ENCODE measurements around the gene DDX19B. TPM values are rescaled to one million over a fixed set of nuclear protein-coding genes. Genes with fewer than 3 reads are reported as not detected.

Gene DDX19B
- total and polyA plus RNA-seq, 9 of the 15 experiments (the other 6 are each of a cell fraction or from before 2014, with no cell fraction given) = 7.0 to 32.9 (median 19.3) TPM

GRCh38 chr16:70250748-70251628, 48.0 kb upstream of the DDX19B start (continued):
- TF ChIP-seq ID3 (CRISPR knock-in tag; IDR thresholded peaks at IDR 0.05) (no peak), ID3 (tag; IDR thresholded peaks at IDR 0.05) (no peak), KLF6 (CRISPR knock-in tag; IDR thresholded peaks at IDR 0.05; ENCODE audit: borderline replicate concordance) (no peak), PTTG1 (tag; IDR thresholded peaks at IDR 0.05; ENCODE audit: low read depth) (no peak), PML (IDR thresholded peaks at IDR 0.05; ENCODE audit: low read length) (no peak), MAZ (CRISPR knock-in tag; conservative IDR thresholded peaks at IDR 0.05 in 1 of 2, IDR thresholded peaks at IDR 0.05 in 1 of 2) (peak in 1 of 2 experiments; percentile 34; a peak in 2 of 4 replicates), TAF9B (IDR thresholded peaks at IDR 0.05; ENCODE audit: partially characterized antibody) (no peak), HDAC6 (IDR thresholded peaks at IDR 0.05; ENCODE audit: low read depth, low read length) (peak; percentile 65; the same call in 1 of the 2 replicates), DLX4 (CRISPR knock-in tag; IDR thresholded peaks at IDR 0.05) (no peak), NKRF (IDR thresholded peaks at IDR 0.05; ENCODE audit: borderline replicate concordance) (no peak), ILF3 (IDR thresholded peaks at IDR 0.05; ENCODE audit: borderline replicate concordance) (no peak), TFAP4 (CRISPR knock-in tag; IDR thresholded peaks at IDR 0.05; ENCODE audit: borderline replicate concordance) (0 out of 2 replicates have a peak, but pooled peaks have one; percentile 42), ZNF511 (CRISPR knock-in tag; IDR thresholded peaks at IDR 0.05) (peak; percentile 78), ZKSCAN3 (CRISPR knock-in tag; IDR thresholded peaks at IDR 0.05) (no peak), SUPT5H (IDR thresholded peaks at IDR 0.05) (no peak), ZNF354B (CRISPR knock-in tag; IDR thresholded peaks at IDR 0.05) (no peak), SOX6 (IDR thresholded peaks at IDR 0.05) (peak; percentile 25; the same call in 1 of the 2 replicates), ZNF695 (CRISPR knock-in tag; IDR thresholded peaks at IDR 0.05) (no peak), ZNF140 (CRISPR knock-in tag; IDR thresholded peaks at IDR 0.05) (no peak), RBM17 (IDR thresholded peaks at IDR 0.05; ENCODE audit: borderline replicate concordance, low read depth, low read length) (no peak), KDM4B (IDR thresholded peaks at IDR 0.05; ENCODE audit: borderline replicate concordance in 2 of 2, low read depth in 1 of 2) (no peak)
- TF ChIP-seq, protein P1, sequence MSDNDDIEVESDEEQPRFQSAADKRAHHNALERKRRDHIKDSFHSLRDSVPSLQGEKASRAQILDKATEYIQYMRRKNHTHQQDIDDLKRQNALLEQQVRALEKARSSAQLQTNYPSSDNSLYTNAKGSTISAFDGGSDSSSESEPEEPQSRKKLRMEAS (CRISPR knock-in tag; IDR thresholded peaks at IDR 0.05) = peak; percentile 69

All from K562 (cell line).